ENCODE data around the gene TMEM252.

The TMEM252 gene

GRCh38 chr9:68545033-68545705 is 4.5 kb upstream of the TMEM252 start:
- TF ChIP-seq, protein P1, sequence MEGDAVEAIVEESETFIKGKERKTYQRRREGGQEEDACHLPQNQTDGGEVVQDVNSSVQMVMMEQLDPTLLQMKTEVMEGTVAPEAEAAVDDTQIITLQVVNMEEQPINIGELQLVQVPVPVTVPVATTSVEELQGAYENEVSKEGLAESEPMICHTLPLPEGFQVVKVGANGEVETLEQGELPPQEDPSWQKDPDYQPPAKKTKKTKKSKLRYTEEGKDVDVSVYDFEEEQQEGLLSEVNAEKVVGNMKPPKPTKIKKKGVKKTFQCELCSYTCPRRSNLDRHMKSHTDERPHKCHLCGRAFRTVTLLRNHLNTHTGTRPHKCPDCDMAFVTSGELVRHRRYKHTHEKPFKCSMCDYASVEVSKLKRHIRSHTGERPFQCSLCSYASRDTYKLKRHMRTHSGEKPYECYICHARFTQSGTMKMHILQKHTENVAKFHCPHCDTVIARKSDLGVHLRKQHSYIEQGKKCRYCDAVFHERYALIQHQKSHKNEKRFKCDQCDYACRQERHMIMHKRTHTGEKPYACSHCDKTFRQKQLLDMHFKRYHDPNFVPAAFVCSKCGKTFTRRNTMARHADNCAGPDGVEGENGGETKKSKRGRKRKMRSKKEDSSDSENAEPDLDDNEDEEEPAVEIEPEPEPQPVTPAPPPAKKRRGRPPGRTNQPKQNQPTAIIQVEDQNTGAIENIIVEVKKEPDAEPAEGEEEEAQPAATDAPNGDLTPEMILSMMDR (IDR thresholded peaks at IDR 0.05; ENCODE audit: control insufficient read depth, extremely low read depth, insufficient read depth): no peak
- no peak overlapping the region for H3K4me3 ChIP-seq (ENCODE audit: low read depth, low read length)
- no peak for DNase-seq (ENCODE audit: low read depth)

GRCh38 chr9:68541568-68541967 is 885 bp upstream of the TMEM252 start:
- TF ChIP-seq, protein P1 (IDR thresholded peaks at IDR 0.05; ENCODE audit: control insufficient read depth, extremely low read depth, insufficient read depth): no peak
- no peak for DNase-seq (ENCODE audit: low read depth)
- H3K4me3 ChIP-seq (ENCODE audit: low read depth, low read length): no peak overlapping the region

DNA sequence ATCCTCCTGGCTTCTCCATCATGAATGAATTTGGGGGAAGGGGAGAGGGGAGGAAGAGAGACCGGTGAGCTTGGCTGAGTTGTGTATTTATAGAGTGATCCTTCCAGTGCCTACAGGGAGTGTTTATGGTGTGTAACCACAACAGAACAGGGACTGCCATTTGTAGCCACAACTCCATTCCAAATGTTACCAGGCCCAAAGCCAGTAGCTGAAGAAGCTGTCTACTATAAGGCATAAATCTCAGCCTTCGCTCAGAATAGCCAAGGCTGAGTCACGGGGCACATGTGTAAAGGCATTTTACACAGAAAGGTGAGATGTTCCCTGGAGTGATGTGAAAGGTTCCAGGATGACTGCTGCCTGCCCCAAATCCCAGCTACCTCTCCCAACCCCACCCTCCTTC is 2.5 kb downstream of the TMEM252 start:
- no peak for DNase-seq (ENCODE audit: low read depth)
- no peak overlapping the region for H3K4me3 ChIP-seq (ENCODE audit: low read depth, low read length)
- TF ChIP-seq, protein P1 (IDR thresholded peaks at IDR 0.05; ENCODE audit: control insufficient read depth, extremely low read depth, insufficient read depth): no peak

DNA sequence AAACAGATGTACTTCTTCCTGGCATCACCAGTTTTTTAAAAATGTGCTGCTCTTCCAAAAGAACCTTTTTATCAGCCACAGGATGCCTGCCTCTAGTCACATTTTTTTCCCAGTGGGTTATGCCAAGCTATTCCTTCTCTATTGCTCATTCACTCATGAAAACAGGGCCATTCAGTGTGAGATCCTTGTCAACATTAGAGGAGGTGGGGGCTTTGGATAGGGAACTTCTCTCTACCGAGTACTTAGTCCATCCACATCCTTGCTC is 3.1 kb downstream of the TMEM252 start:
- H3K4me3 ChIP-seq (ENCODE audit: low read depth, low read length): no peak overlapping the region
- DNase-seq (ENCODE audit: low read depth): no peak
- TF ChIP-seq, protein P1 (IDR thresholded peaks at IDR 0.05; ENCODE audit: control insufficient read depth, extremely low read depth, insufficient read depth): no peak

- DNase-seq (ENCODE audit: low read depth): no peak
- TF ChIP-seq, protein P1 (IDR thresholded peaks at IDR 0.05; ENCODE audit: control insufficient read depth, extremely low read depth, insufficient read depth): no peak
- no peak overlapping the region for H3K4me3 ChIP-seq (ENCODE audit: low read depth, low read length)
Measured at GRCh38 chr9:68536876-68537615, 3.6 kb downstream of the TMEM252 start.

DNA sequence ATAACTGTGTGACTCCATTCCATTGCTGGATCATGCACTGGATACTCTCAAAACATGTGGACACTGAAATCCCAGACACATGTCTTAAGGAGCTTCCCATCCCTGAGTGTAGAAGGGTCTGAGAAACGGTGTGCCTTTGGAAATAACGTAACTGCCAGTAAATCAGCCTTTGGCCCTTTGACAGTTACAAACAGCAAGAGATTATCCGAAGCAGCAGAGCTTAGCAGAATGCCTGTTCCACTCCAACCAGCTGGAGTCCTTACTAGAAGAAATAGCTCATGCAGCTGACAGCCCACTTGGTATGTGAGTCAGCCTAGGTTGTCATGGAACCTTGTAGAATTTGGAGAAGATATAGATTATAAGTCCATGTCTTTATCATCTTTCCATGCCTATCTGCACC is 7.0 kb downstream of the TMEM252 start:
- no peak for DNase-seq (ENCODE audit: low read depth)
- TF ChIP-seq, protein P1 (IDR thresholded peaks at IDR 0.05; ENCODE audit: control insufficient read depth, extremely low read depth, insufficient read depth): no peak

GRCh38 chr9:68532131-68532530 is 8.6 kb downstream of the TMEM252 start:
- no peak for DNase-seq (ENCODE audit: low read depth)
- H3K4me3 ChIP-seq (ENCODE audit: low read depth, low read length): no peak overlapping the region
- TF ChIP-seq, protein P1 (IDR thresholded peaks at IDR 0.05; ENCODE audit: control insufficient read depth, extremely low read depth, insufficient read depth): no peak

More for the DNA sequence above, 7.0 kb downstream of the TMEM252 start:
- no peak overlapping the region for H3K4me3 ChIP-seq (ENCODE audit: low read depth, low read length)
